ENCODE results near the gene CDIPT.
"Not testable (repeated sequence)": the region's sequence is repeated elsewhere in the genome, so short reads cannot be mapped to it uniquely, and the experiment has no call there.

Gene CDIPT

GRCh38 chr16:29862884-29863668, at the start of gene CDIPT:
TSS of gene CDIPT (minus strand) at chr16:29863226. CDS start at chr16:29862857, 369 bp downstream.
- DNase-seq (ENCODE audit: low spot score in 2 of 2) (peak; percentile 87 to 90), ATAC-seq (replicated peaks; ENCODE audit: extremely low read depth, poor library complexity, severe bottlenecking) (peak; percentile 99)
- H3K4me1 Mint-ChIP-seq = peaks cover 30% of the 10 kb centered on the region
- H3K27me3 Mint-ChIP-seq = peaks cover 7% of the 10 kb centered on the region
- no peaks in the 10 kb centered on the region for H3K9me3 Mint-ChIP-seq
- H3K4me3 Mint-ChIP-seq = peak within 1 kb of the TSS; percentile 99
- peak within 1 kb of the TSS; percentile 88 for H3K27ac Mint-ChIP-seq (ENCODE audit: low read depth)
- peaks cover 22% of the 10 kb centered on the region for H3K36me3 Mint-ChIP-seq (ENCODE audit: insufficient read depth)

GRCh38 chr16:29912087-29912486, 49.1 kb upstream of the CDIPT start:
- ATAC-seq (replicated peaks; ENCODE audit: extremely low read depth, poor library complexity, severe bottlenecking) = no peak
- H3K4me3 Mint-ChIP-seq = no peak overlapping the region
- peaks cover 5% of the 10 kb centered on the region for H3K4me1 Mint-ChIP-seq
- H3K27ac Mint-ChIP-seq (ENCODE audit: low read depth) = peak overlapping the region; percentile 86
- no peaks in the 10 kb centered on the region for H3K9me3 Mint-ChIP-seq
- DNase-seq (ENCODE audit: low spot score in 2 of 2) = no peak
- peaks cover 17% of the 10 kb centered on the region for H3K36me3 Mint-ChIP-seq (ENCODE audit: insufficient read depth)
- H3K27me3 Mint-ChIP-seq = no peaks in the 10 kb centered on the region

- H3K27ac Mint-ChIP-seq (ENCODE audit: low read depth) = peak overlapping the region; percentile 86
- DNase-seq (ENCODE audit: low spot score in 2 of 2) (no peak), ATAC-seq (replicated peaks; ENCODE audit: extremely low read depth, poor library complexity, severe bottlenecking) (no peak)
- H3K27me3 Mint-ChIP-seq = no peaks in the 10 kb centered on the region
- no peaks in the 10 kb centered on the region for H3K9me3 Mint-ChIP-seq
- H3K36me3 Mint-ChIP-seq (ENCODE audit: insufficient read depth) = peaks cover 14% of the 10 kb centered on the region
- peaks cover 5% of the 10 kb centered on the region for H3K4me1 Mint-ChIP-seq
- no peak overlapping the region for H3K4me3 Mint-ChIP-seq
Observed at GRCh38 chr16:29911676-29912010, 48.6 kb upstream of the CDIPT start.

GRCh38 chr16:29910819-29911675, 48.0 kb upstream of the CDIPT start:
- DNase-seq (ENCODE audit: low spot score in 2 of 2) (no peak), ATAC-seq (replicated peaks; ENCODE audit: extremely low read depth, poor library complexity, severe bottlenecking) (no peak)
- Mint-ChIP-seq H3K4me3 (no peak overlapping the region), H3K4me1 (peaks cover 4% of the 10 kb centered on the region), H3K36me3 (ENCODE audit: insufficient read depth) (peaks cover 14% of the 10 kb centered on the region), H3K27ac (ENCODE audit: low read depth) (peak overlapping the region; percentile 86), H3K27me3 (no peaks in the 10 kb centered on the region), H3K9me3 (no peaks in the 10 kb centered on the region)

- H3K27me3 Mint-ChIP-seq; H3K4me3 Mint-ChIP-seq; H3K9me3 Mint-ChIP-seq; H3K27ac Mint-ChIP-seq (ENCODE audit: low read depth); DNase-seq (ENCODE audit: low spot score in 2 of 2); ATAC-seq (replicated peaks; ENCODE audit: extremely low read depth, poor library complexity, severe bottlenecking); H3K36me3 Mint-ChIP-seq (ENCODE audit: insufficient read depth); H3K4me1 Mint-ChIP-seq: not testable (repeated sequence)
Observed at GRCh38 chr16:29909851-29910250, 46.8 kb upstream of the CDIPT start.

- Mint-ChIP-seq H3K36me3 (ENCODE audit: insufficient read depth) (peaks cover 8% of the 10 kb centered on the region), H3K4me3 (no peak overlapping the region), H3K27me3 (no peaks in the 10 kb centered on the region), H3K27ac (ENCODE audit: low read depth) (no peak overlapping the region), H3K4me1 (no peaks in the 10 kb centered on the region), H3K9me3 (no peaks in the 10 kb centered on the region)
- ATAC-seq (replicated peaks; ENCODE audit: extremely low read depth, poor library complexity, severe bottlenecking) (no peak), DNase-seq (ENCODE audit: low spot score in 2 of 2) (no peak)
Observed at GRCh38 chr16:29909391-29909790, 46.4 kb upstream of the CDIPT start.

- DNase-seq (ENCODE audit: low spot score in 2 of 2) = no peak
- Mint-ChIP-seq H3K27me3 (no peaks in the 10 kb centered on the region), H3K4me3 (no peak overlapping the region), H3K4me1 (no peaks in the 10 kb centered on the region), H3K27ac (ENCODE audit: low read depth) (no peak overlapping the region), H3K9me3 (no peaks in the 10 kb centered on the region), H3K36me3 (ENCODE audit: insufficient read depth) (peaks cover 5% of the 10 kb centered on the region)
- ATAC-seq (replicated peaks; ENCODE audit: extremely low read depth, poor library complexity, severe bottlenecking) = no peak
Observed at GRCh38 chr16:29908719-29909220, 45.7 kb upstream of the CDIPT start.

- H3K4me1 Mint-ChIP-seq = no peaks in the 10 kb centered on the region
- peaks cover 5% of the 10 kb centered on the region for H3K36me3 Mint-ChIP-seq (ENCODE audit: insufficient read depth)
- ATAC-seq (replicated peaks; ENCODE audit: extremely low read depth, poor library complexity, severe bottlenecking) (no peak), DNase-seq (ENCODE audit: low spot score in 2 of 2) (no peak)
- H3K4me3 Mint-ChIP-seq = no peak overlapping the region
- no peaks in the 10 kb centered on the region for H3K27me3 Mint-ChIP-seq
- H3K27ac Mint-ChIP-seq (ENCODE audit: low read depth) = peak overlapping the region; percentile 48
- H3K9me3 Mint-ChIP-seq = no peaks in the 10 kb centered on the region
Observed at GRCh38 chr16:29907973-29908372, 44.9 kb upstream of the CDIPT start.

- H3K27ac Mint-ChIP-seq (ENCODE audit: low read depth) = no peak overlapping the region
Observed at GRCh38 chr16:29906520-29907244, 43.7 kb upstream of the CDIPT start.

GRCh38 chr16:29905668-29906067, 42.6 kb upstream of the CDIPT start:
- Mint-ChIP-seq H3K36me3 (ENCODE audit: insufficient read depth) (peaks cover 5% of the 10 kb centered on the region), H3K27me3 (no peaks in the 10 kb centered on the region), H3K27ac (ENCODE audit: low read depth) (no peak overlapping the region), H3K4me3 (no peak overlapping the region), H3K4me1 (peaks cover 4% of the 10 kb centered on the region), H3K9me3 (no peaks in the 10 kb centered on the region)
- no peak for DNase-seq (ENCODE audit: low spot score in 2 of 2)
- no peak for ATAC-seq (replicated peaks; ENCODE audit: extremely low read depth, poor library complexity, severe bottlenecking)

More at GRCh38 chr16:29906520-29907244, 43.7 kb upstream of the CDIPT start:
- Mint-ChIP-seq H3K36me3 (ENCODE audit: insufficient read depth) (peaks cover 5% of the 10 kb centered on the region), H3K4me3 (no peak overlapping the region), H3K27me3 (no peaks in the 10 kb centered on the region), H3K4me1 (no peaks in the 10 kb centered on the region), H3K9me3 (no peaks in the 10 kb centered on the region)
- ATAC-seq (replicated peaks; ENCODE audit: extremely low read depth, poor library complexity, severe bottlenecking) (no peak), DNase-seq (ENCODE audit: low spot score in 2 of 2) (no peak)

- H3K36me3 Mint-ChIP-seq (ENCODE audit: insufficient read depth) = peaks cover 5% of the 10 kb centered on the region
- no peak overlapping the region for H3K4me3 Mint-ChIP-seq
- no peak overlapping the region for H3K27ac Mint-ChIP-seq (ENCODE audit: low read depth)
- H3K9me3 Mint-ChIP-seq = no peaks in the 10 kb centered on the region
- ATAC-seq (replicated peaks; ENCODE audit: extremely low read depth, poor library complexity, severe bottlenecking) (no peak), DNase-seq (ENCODE audit: low spot score in 2 of 2) (no peak)
- H3K27me3 Mint-ChIP-seq = no peaks in the 10 kb centered on the region
- peaks cover 9% of the 10 kb centered on the region for H3K4me1 Mint-ChIP-seq
Observed at GRCh38 chr16:29904947-29905346, 41.9 kb upstream of the CDIPT start.

GRCh38 chr16:29903590-29903989, 40.6 kb upstream of the CDIPT start:
- H3K36me3 Mint-ChIP-seq (ENCODE audit: insufficient read depth) = peaks cover 5% of the 10 kb centered on the region
- no peak for DNase-seq (ENCODE audit: low spot score in 2 of 2)
- peaks cover 15% of the 10 kb centered on the region for H3K4me1 Mint-ChIP-seq
- H3K9me3 Mint-ChIP-seq = no peaks in the 10 kb centered on the region
- no peak overlapping the region for H3K27ac Mint-ChIP-seq (ENCODE audit: low read depth)
- no peak overlapping the region for H3K4me3 Mint-ChIP-seq
- H3K27me3 Mint-ChIP-seq = peaks cover 7% of the 10 kb centered on the region
- ATAC-seq (replicated peaks; ENCODE audit: extremely low read depth, poor library complexity, severe bottlenecking) = no peak
